K562 (cell line): ENCODE results near the gene BTBD2. TPM values are rescaled to one million over a fixed set of nuclear protein-coding genes. Genes with fewer than 3 reads are reported as not detected.

Experiments used
- CC2D1A ChIP-seq: fragments of 450-650 bp; IDR thresholded peaks from 2 replicates; pipeline ENCODE4 v1.6.1; 2017; ENCODE audit warnings: mild to moderate bottlenecking
- FOXK1 ChIP-seq: sonication (generic); formaldehyde crosslinking; IDR thresholded peaks from 2 replicates; pipeline ENCODE4 v1.8.0; 2022; ENCODE audit warnings: missing genetic modification reagents, mild to moderate bottlenecking, borderline replicate concordance
- FOXK2 ChIP-seq, 2 experiments: fragments of 450-650 bp; IDR thresholded peaks in 1 of 2; conservative IDR thresholded peaks in 1 of 2; 2 replicates each; pipeline ENCODE4 v1.6.1; 2016; ENCODE audit warnings: low read depth in 2 of 2, mild to moderate bottlenecking in 1 of 2
- KDM1A ChIP-seq, 2 experiments: fragments of 450-650 bp; IDR thresholded peaks; 2 replicates each; pipeline ENCODE4 v1.6.1; 2016; ENCODE audit warnings: mild to moderate bottlenecking in 2 of 2
- NCOR1 ChIP-seq: fragments of 450-650 bp; IDR thresholded peaks from 2 replicates; pipeline ENCODE4 v1.6.1; 2016; ENCODE audit warnings: mild to moderate bottlenecking, moderate library complexity
- NFE2L1 ChIP-seq: fragments of 450-650 bp; IDR thresholded peaks from 2 replicates; pipeline ENCODE4 v1.6.1; 2016; ENCODE audit warnings: missing genetic modification characterization, low read depth, mild to moderate bottlenecking, missing compliant biosample characterization, moderate library complexity, borderline replicate concordance
- PHF8 ChIP-seq: fragments of 200-600 bp; sonication (generic); IDR thresholded peaks from 2 replicates; pipeline ENCODE4 v1.6.1; 2012; ENCODE audit warnings: mixed run types, mild to moderate bottlenecking, inconsistent platforms, low read length, moderate library complexity, borderline replicate concordance
- SOX6 ChIP-seq: fragments of 450-650 bp; IDR thresholded peaks from 2 replicates; pipeline ENCODE4 v1.6.1; 2014; ENCODE audit warnings: mild to moderate bottlenecking
- SRSF3 ChIP-seq: fragments of 200-400 bp; formaldehyde crosslinking; IDR thresholded peaks from 2 replicates; pipeline ENCODE4 v1.6.1; 2016; ENCODE audit warnings: mild to moderate bottlenecking, low read length, moderate library complexity; ENCODE audit not compliant: insufficient read depth
- THAP12 ChIP-seq: fragments of 250-450 bp; sonication (Bioruptor Pico); IDR thresholded peaks from 2 replicates; pipeline ENCODE4 v1.9.0; 2021; ENCODE audit warnings: mild to moderate bottlenecking, inconsistent platforms
- WHSC1 ChIP-seq: IDR thresholded peaks from one replicate; pipeline ENCODE4 v1.6.1; 2012; ENCODE audit warnings: low read length, control low read depth, inconsistent platforms
- ZBTB9 ChIP-seq: fragments of 450-650 bp; formaldehyde crosslinking; IDR thresholded peaks from 2 replicates; pipeline ENCODE4 v1.4.0; 2020; ENCODE audit warnings: mild to moderate bottlenecking, moderate library complexity
- ZNF232 ChIP-seq: sonication (generic); formaldehyde crosslinking; IDR thresholded peaks from 2 replicates; pipeline ENCODE4 v1.8.0; 2022; ENCODE audit warnings: mild to moderate bottlenecking, missing genetic modification reagents
- polyA plus RNA-seq, 8 experiments: library from polyadenylated mRNA; depleted of rRNA in 4 of 8; stranded (reverse) in 5 of 8; unstranded in 3 of 8; fragments of >200 nt; fragmentation: Nextera tagmentation in 2 of 8; fragmentation: Illumina TruSeq in 1 of 8; extraction: Ambion mirVana in 2 of 8; extraction: Trizol in 1 of 8; gene quantifications; 2 replicates each; pipeline versions ENCODE4 v1.2.1 to v1.2.3, GENCODE V29; 2011 to 2014; ENCODE audit warnings: inconsistent platforms in 1 of 8, missing spikeins in 1 of 8
- total RNA-seq, 7 experiments: library from RNA; depleted of rRNA in 6 of 7; stranded (reverse); fragments of >200 nt in 6 of 7; fragmentation: Illumina TruSeq in 2 of 7; extraction: Trizol in 2 of 7; gene quantifications; 2 replicates each; pipeline versions ENCODE4 v1.2.1 to v1.2.3, GENCODE V29; 2011 to 2021; ENCODE audit warnings: low replicate concordance in 1 of 7
- TF ChIP-seq, protein P1 (sequence below): fragments of 450-650 bp; IDR thresholded peaks from 2 replicates; pipeline ENCODE4 v1.6.1; 2018; ENCODE audit not compliant: partially characterized antibody
- TF ChIP-seq, protein P2 (sequence below), 2 experiments: fragments of 200-800 bp in 1 of 2; sonication (Bioruptor generic) in 1 of 2; sonication (generic) in 1 of 2; formaldehyde crosslinking in 1 of 2; IDR thresholded peaks in 1 of 2; conservative IDR thresholded peaks in 1 of 2; 2 replicates each; pipeline versions ENCODE4 v1.5.0 to v1.6.1; 2016 to 2020; ENCODE audit warnings: missing compliant biosample characterization in 1 of 2, missing genetic modification characterization in 1 of 2, missing genetic modification reagents in 1 of 2

The BTBD2 gene
- total and polyA plus RNA-seq, 9 of the 15 experiments (the other 6 are each of a cell fraction or from before 2014, with no cell fraction given): 0.10 to 15.6 (median 6.9) TPM

- TF ChIP-seq SRSF3 (no peak), NCOR1 (peak; percentile 41; the same call in 1 of the 2 replicates), NFE2L1 (tag) (no peak), ZBTB9 (peak; percentile 12; the same call in 1 of the 2 replicates), ZNF232 (CRISPR knock-in tag) (no peak), CC2D1A (no peak), PHF8 (peak; percentile 42; the same call in 1 of the 2 replicates), FOXK1 (CRISPR knock-in tag) (no peak), SOX6 (0 out of 2 replicates have a peak, but pooled peaks have one; percentile 26), KDM1A (IDR thresholded peaks at IDR 0.05) (peak in 1 of 2 experiments; percentile 87; a peak in 2 of 4 replicates), THAP12 (CRISPR knock-in tag) (peak; percentile 52; the same call in 1 of the 2 replicates), WHSC1 (no peak), FOXK2 (conservative IDR thresholded peaks at IDR 0.05 in 1 of 2, IDR thresholded peaks at IDR 0.05 in 1 of 2; ENCODE audit: low read depth in 2 of 2) (0 out of 4 replicates have a peak, but pooled peaks have one; percentile 26 to 41)
- TF ChIP-seq, protein P1, sequence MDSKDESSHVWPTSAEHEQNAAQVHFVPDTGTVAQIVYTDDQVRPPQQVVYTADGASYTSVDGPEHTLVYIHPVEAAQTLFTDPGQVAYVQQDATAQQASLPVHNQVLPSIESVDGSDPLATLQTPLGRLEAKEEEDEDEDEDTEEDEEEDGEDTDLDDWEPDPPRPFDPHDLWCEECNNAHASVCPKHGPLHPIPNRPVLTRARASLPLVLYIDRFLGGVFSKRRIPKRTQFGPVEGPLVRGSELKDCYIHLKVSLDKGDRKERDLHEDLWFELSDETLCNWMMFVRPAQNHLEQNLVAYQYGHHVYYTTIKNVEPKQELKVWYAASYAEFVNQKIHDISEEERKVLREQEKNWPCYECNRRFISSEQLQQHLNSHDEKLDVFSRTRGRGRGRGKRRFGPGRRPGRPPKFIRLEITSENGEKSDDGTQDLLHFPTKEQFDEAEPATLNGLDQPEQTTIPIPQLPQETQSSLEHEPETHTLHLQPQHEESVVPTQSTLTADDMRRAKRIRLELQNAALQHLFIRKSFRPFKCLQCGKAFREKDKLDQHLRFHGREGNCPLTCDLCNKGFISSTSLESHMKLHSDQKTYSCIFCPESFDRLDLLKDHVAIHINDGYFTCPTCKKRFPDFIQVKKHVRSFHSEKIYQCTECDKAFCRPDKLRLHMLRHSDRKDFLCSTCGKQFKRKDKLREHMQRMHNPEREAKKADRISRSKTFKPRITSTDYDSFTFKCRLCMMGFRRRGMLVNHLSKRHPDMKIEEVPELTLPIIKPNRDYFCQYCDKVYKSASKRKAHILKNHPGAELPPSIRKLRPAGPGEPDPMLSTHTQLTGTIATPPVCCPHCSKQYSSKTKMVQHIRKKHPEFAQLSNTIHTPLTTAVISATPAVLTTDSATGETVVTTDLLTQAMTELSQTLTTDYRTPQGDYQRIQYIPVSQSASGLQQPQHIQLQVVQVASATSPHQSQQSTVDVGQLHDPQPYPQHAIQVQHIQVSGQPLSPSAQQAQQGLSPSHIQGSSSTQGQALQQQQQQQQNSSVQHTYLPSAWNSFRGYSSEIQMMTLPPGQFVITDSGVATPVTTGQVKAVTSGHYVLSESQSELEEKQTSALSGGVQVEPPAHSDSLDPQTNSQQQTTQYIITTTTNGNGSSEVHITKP: no peak
- TF ChIP-seq, protein P2, sequence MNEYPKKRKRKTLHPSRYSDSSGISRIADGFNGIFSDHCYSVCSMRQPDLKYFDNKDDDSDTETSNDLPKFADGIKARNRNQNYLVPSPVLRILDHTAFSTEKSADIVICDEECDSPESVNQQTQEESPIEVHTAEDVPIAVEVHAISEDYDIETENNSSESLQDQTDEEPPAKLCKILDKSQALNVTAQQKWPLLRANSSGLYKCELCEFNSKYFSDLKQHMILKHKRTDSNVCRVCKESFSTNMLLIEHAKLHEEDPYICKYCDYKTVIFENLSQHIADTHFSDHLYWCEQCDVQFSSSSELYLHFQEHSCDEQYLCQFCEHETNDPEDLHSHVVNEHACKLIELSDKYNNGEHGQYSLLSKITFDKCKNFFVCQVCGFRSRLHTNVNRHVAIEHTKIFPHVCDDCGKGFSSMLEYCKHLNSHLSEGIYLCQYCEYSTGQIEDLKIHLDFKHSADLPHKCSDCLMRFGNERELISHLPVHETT (CRISPR knock-in tag; conservative IDR thresholded peaks at IDR 0.05 in 1 of 2, IDR thresholded peaks at IDR 0.05 in 1 of 2): peak in 1 of 2 experiments; percentile 63; a peak in 2 of 4 replicates
Measured at GRCh38 chr19:2055931-2056836, 40.7 kb upstream of the BTBD2 start (continued).
